NCI-H748 treated with DMSO at 0.1 percent for 48 hours (cell line): ENCODE data around the gene EARS2.

Experiments
- DNase-seq: peaks from one replicate; lab custom pipeline; 2025; lab: John Stamatoyannopoulos, UW

EARS2 gene

DNA sequence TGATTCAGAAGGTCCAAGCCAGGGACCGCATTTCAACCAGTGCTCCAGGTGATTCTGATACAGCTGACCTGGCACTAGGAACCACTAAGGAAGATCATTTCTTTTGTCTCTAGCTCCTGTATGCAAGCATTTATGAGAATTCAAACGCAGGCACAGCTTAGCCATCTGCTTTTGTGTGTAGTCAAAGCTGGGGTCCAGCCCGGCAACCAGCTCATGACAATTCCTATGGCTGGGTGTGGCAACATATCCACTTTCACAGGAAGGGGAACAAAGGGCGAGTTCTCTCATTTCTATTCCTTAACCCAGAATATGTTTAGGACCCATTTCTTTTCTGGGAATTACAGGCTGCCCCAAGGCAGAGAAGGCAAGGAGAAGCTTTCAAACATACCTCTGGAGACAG, 76.9 kb downstream of the EARS2 start:
- DNase-seq, result no peak

DNA sequence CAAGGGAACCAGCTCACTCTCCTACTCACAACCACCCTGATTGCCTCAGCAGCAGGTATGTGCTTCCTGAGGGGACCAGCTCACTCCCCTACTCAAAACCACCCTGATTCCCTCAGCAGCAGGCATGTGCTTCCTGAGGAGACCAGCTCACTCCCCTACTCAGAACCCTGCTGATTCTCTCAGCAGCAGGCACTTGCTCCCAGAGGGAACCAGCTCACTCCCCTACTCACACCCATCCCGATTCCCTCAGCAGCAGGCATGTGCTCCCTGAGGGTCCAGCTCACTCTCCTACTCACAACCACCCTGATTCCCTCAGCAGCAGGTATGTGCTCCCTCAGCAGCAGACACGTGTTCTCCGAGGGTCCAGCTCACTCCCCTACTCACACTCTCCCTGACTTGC, 78.0 kb downstream of the EARS2 start:
- no peak for DNase-seq

DNA sequence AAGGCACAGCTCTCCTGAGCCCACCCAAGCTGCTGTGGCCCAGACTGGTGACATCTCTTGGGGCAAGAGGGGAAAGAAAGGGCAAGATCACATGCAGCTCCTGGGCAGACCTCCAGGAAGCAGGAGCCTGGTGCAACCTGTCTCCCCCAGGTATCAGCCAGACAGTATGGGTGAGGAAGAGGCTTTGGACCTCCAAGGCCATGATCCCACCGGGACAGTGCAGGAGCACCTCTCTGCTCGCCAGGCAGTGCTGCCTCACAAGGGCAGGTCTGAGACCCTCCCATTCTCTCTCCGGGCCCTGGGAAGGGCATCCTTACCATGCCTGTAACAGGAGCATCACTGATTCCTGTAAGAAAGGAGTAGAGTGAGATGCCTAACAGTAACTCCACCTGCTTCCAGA, 78.6 kb downstream of the EARS2 start:
- no peak for DNase-seq

GRCh38 chr16:23476289-23476688, 80.9 kb downstream of the EARS2 start:
- DNase-seq, result no peak
